Transverse colon (tissue), 4 donors: Measurements from ENCODE around the gene REN.

Experiments
- CTCF ChIP-seq, 5 experiments: fragments of 200-600 bp in 3 of 5; fragments of 450-650 bp in 2 of 5; sonication (generic) in 3 of 5; IDR thresholded peaks; 1 replicate in 2 of 5; 2 replicates in 3 of 5; pipeline ENCODE4 v1.5.1; 2016 to 2017; ENCODE audit warnings: antibody characterized with exemption in 5 of 5, inconsistent platforms in 3 of 5, mild to moderate bottlenecking in 2 of 5, moderate library complexity in 1 of 5
- POLR2A ChIP-seq: fragments of 450-650 bp; IDR thresholded peaks from one replicate; pipeline ENCODE4 v1.6.1; 2016; ENCODE audit warnings: antibody characterized with exemption, mild to moderate bottlenecking, moderate library complexity
- POLR2AphosphoS5 ChIP-seq, 3 donors: sonication (generic); formaldehyde crosslinking; IDR thresholded peaks; one replicate each; pipeline ENCODE4 v1.6.1; 2016; ENCODE audit warnings: antibody characterized with exemption in 3 of 3

- TF ChIP-seq CTCF (IDR thresholded peaks at IDR 0.05) = no peak
- TF ChIP-seq POLR2AphosphoS5 (IDR thresholded peaks at IDR 0.05) = no peak
- no peak for TF ChIP-seq POLR2A
Measured at GRCh38 chr1:204107892-204108291, 58.2 kb downstream of the REN start.
